GM12878 (cell line): ENCODE results near the gene TPRN.

Source experiments
- BCL3 ChIP-seq: IDR thresholded peaks from 2 replicates; pipeline ENCODE4 v1.6.1; 2011; ENCODE audit warnings: borderline replicate concordance, low read depth, mild to moderate bottlenecking, moderate library complexity, low read length; ENCODE audit not compliant: insufficient read depth, poor library complexity, severe bottlenecking
- CBFB ChIP-seq: IDR thresholded peaks from 2 replicates; pipeline ENCODE4 v1.6.1; 2016; ENCODE audit warnings: antibody characterized with exemption, low read depth
- CBX3 ChIP-seq: fragments of 200-600 bp; sonication (generic); IDR thresholded peaks from 2 replicates; pipeline ENCODE4 v1.6.1; 2016; ENCODE audit warnings: low read depth, borderline replicate concordance
- CEBPZ ChIP-seq: fragments of 150-350 bp; IDR thresholded peaks from 2 replicates; pipeline ENCODE4 v1.6.1; 2016; ENCODE audit warnings: low read depth, low read length
- CTCF ChIP-seq, 3 experiments: IDR thresholded peaks in 2 of 3; conservative IDR thresholded peaks in 1 of 3; 2 replicates each; pipeline ENCODE4 v1.5.1; 2011; ENCODE audit warnings: low read depth in 3 of 3, low read length in 3 of 3, mild to moderate bottlenecking in 3 of 3, control low read depth in 2 of 3, moderate library complexity in 2 of 3, inconsistent platforms in 1 of 3, mixed read lengths in 1 of 3; ENCODE audit not compliant: control insufficient read depth in 2 of 3, insufficient read depth in 1 of 3; ENCODE audit errors: extremely low read depth in 1 of 3
- EP300 ChIP-seq, 2 experiments: fragments of 150-350 bp in 1 of 2; IDR thresholded peaks; 2 replicates each; pipeline ENCODE4 v1.6.1; 2011 to 2012; ENCODE audit warnings: low read depth in 2 of 2, low read length in 2 of 2, borderline replicate concordance in 1 of 2, improper control_type of control experiment in 1 of 2, inconsistent platforms in 1 of 2; ENCODE audit not compliant: control insufficient read depth in 1 of 2
- EZH2 ChIP-seq: IDR thresholded peaks from 2 replicates; pipeline ENCODE4 v1.6.1; 2012; ENCODE audit warnings: low read depth, mild to moderate bottlenecking, control low read depth, inconsistent platforms, low read length, borderline replicate concordance; ENCODE audit not compliant: control insufficient read depth
- FOXM1 ChIP-seq: IDR thresholded peaks from 2 replicates; pipeline ENCODE4 v1.6.1; 2012; ENCODE audit warnings: low read depth, mild to moderate bottlenecking, inconsistent platforms, low read length, moderate library complexity
- NFYB ChIP-seq: IDR thresholded peaks from 2 replicates; pipeline ENCODE4 v1.6.1; 2011; ENCODE audit warnings: low read depth, mild to moderate bottlenecking, low read length, improper control_type of control experiment, moderate library complexity; ENCODE audit not compliant: insufficient read depth
- PBX3 ChIP-seq: IDR thresholded peaks from 2 replicates; pipeline ENCODE4 v1.6.1; 2011; ENCODE audit warnings: mild to moderate bottlenecking, low read depth, low read length, moderate library complexity; ENCODE audit not compliant: insufficient replicate concordance
- POLR2A ChIP-seq: IDR thresholded peaks from 2 replicates; pipeline ENCODE4 v1.6.1; 2011; ENCODE audit warnings: low read depth, mild to moderate bottlenecking, low read length
- RFX5 ChIP-seq: IDR thresholded peaks from 2 replicates; pipeline ENCODE4 v1.6.1; 2011; ENCODE audit warnings: low read depth, low read length, improper control_type of control experiment
- STAT1 ChIP-seq: fragments of 450-650 bp; conservative IDR thresholded peaks from 2 replicates; pipeline ENCODE4 v1.6.1; 2014; ENCODE audit warnings: antibody characterized with exemption, mild to moderate bottlenecking
- YY1 ChIP-seq: IDR thresholded peaks from 2 replicates; pipeline ENCODE4 v1.6.1; 2011; ENCODE audit warnings: low read depth, mild to moderate bottlenecking, low read length

- TF ChIP-seq PBX3 (no peak), STAT1 (no peak), FOXM1 (no peak), CEBPZ (no peak), CBX3 (no peak), CTCF (IDR thresholded peaks at IDR 0.05 in 2 of 3, conservative IDR thresholded peaks at IDR 0.05 in 1 of 3; ENCODE audit: control insufficient read depth in 2 of 3, extremely low read depth in 1 of 3, insufficient read depth in 1 of 3, low read depth in 3 of 3, low read length in 3 of 3) (no peak), YY1 (no peak), CBFB (no peak), EP300 (IDR thresholded peaks at IDR 0.05; ENCODE audit: borderline replicate concordance in 1 of 2, control insufficient read depth in 1 of 2, low read depth in 2 of 2, low read length in 2 of 2) (no peak), EZH2 (no peak), RFX5 (no peak), NFYB (no peak), POLR2A (no peak), BCL3 (no peak)
Measured at GRCh38 chr9:137228968-137229896, 28.7 kb upstream of the TPRN start.
